ENCODE results near the gene APOL6. TPM values are rescaled to one million over a fixed set of nuclear protein-coding genes. Genes with fewer than 3 reads are reported as not detected.

APOL6 gene
- total and polyA plus RNA-seq, 2 donors (not counting 3 experiments of a cell fraction or from before 2014, with no cell fraction given): 0.33 to 3.0 TPM

DNA sequence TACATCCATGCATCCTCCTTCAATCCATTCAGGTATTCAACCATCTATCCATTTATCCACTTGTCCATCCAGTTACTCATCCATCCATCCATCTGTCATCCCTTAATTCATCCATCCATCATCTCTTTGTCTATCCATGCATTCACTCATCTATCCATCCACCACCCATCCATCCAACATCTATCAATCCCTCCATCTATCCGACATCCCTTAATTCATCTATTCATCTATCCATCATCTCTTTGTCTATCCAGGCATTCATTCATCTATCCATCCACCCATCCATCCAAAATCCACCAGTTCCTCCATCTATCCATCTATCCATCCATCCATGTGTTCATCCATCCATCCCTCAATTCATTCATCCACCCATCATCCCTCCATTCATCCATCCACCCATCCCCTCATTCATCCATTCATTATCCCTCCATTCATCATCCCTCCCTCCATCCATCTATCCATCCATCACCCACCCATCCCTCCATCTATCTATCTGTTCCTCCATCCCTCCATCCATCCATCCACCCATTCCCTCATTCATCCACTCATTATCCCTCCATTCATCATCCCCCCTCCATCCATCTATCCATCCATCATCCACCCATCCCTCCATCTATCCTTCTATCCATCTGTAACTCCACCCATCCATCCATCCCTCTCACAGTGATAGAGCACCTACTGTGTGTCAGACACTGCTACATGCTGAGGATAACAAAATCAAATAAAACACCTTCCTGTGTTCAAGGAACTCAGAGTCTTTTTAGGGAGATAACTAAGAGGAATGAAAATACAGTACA lies 29.6 kb upstream of the APOL6 start:
- H3K27me3 ChIP-seq (ENCODE audit: control insufficient read depth in 2 of 2, insufficient read depth in 2 of 2, low read length in 2 of 2): peaks cover 10 to 15% of the 10 kb centered on the region in 2 experiments
- H3K27ac ChIP-seq (ENCODE audit: insufficient read depth, low read depth, low read length): no peak overlapping the region
- no peaks in the 10 kb centered on the region for H3K4me1 ChIP-seq (ENCODE audit: control insufficient read depth, extremely low read depth, insufficient read depth, low read length)
- dilution Hi-C loops (cut with MboI; ENCODE audit: extremely low pct_ligation_motif_present, low sequenced_read_pairs) (no loop called here), intact Hi-C loops (cut with micrococcal nuclease) (no loop called here)
- H3K4me3 ChIP-seq (replicated peaks in 1 of 3; ENCODE audit: insufficient read depth in 1 of 3, low read depth in 1 of 3, low read length in 3 of 3): no peak overlapping the region
- POLR2A ChIA-PET: no interaction called here
- no peak overlapping the region for H3K9ac ChIP-seq (replicated peaks; ENCODE audit: extremely low read depth, insufficient read depth, low read length)
- no peak overlapping the region for H2AFZ ChIP-seq (ENCODE audit: low read depth, low read length)
- H3K9me3 ChIP-seq (replicated peaks; ENCODE audit: control insufficient read depth, insufficient read depth, low read length): no peaks in the 10 kb centered on the region
- TF ChIP-seq MYC (IDR thresholded peaks at IDR 0.05; ENCODE audit: low read depth, low read length) (no peak), FOS (IDR thresholded peaks at IDR 0.05; ENCODE audit: borderline replicate concordance, insufficient read depth, low read length) (no peak), EZH2 (IDR thresholded peaks at IDR 0.05; ENCODE audit: borderline replicate concordance, low read depth, low read length, severe bottlenecking) (no peak), POLR2A (IDR thresholded peaks at IDR 0.05; ENCODE audit: low read depth, low read length) (no peak), GATA2 (IDR thresholded peaks at IDR 0.05; ENCODE audit: insufficient read depth, insufficient read length, low read depth, low read length) (no peak), JUN (IDR thresholded peaks at IDR 0.05; ENCODE audit: borderline replicate concordance, insufficient read depth, insufficient read length, low read depth) (no peak), POLR2AphosphoS5 (IDR thresholded peaks at IDR 0.05; ENCODE audit: insufficient read depth, low read depth, low read length) (no peak)
- TF ChIP-seq, protein P1, sequence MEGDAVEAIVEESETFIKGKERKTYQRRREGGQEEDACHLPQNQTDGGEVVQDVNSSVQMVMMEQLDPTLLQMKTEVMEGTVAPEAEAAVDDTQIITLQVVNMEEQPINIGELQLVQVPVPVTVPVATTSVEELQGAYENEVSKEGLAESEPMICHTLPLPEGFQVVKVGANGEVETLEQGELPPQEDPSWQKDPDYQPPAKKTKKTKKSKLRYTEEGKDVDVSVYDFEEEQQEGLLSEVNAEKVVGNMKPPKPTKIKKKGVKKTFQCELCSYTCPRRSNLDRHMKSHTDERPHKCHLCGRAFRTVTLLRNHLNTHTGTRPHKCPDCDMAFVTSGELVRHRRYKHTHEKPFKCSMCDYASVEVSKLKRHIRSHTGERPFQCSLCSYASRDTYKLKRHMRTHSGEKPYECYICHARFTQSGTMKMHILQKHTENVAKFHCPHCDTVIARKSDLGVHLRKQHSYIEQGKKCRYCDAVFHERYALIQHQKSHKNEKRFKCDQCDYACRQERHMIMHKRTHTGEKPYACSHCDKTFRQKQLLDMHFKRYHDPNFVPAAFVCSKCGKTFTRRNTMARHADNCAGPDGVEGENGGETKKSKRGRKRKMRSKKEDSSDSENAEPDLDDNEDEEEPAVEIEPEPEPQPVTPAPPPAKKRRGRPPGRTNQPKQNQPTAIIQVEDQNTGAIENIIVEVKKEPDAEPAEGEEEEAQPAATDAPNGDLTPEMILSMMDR (IDR thresholded peaks at IDR 0.05; ENCODE audit: extremely low read depth in 1 of 2, insufficient read depth in 1 of 2, low read depth in 1 of 2, low read length in 2 of 2): no peak
- TF ChIP-seq, protein P2, sequence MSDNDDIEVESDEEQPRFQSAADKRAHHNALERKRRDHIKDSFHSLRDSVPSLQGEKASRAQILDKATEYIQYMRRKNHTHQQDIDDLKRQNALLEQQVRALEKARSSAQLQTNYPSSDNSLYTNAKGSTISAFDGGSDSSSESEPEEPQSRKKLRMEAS (IDR thresholded peaks at IDR 0.05; ENCODE audit: insufficient read depth, insufficient read length): no peak
- DNase-seq (ENCODE audit: low read depth, low spot score) (no peak), FAIRE-seq (no peak)
- no peaks in the 10 kb centered on the region for H3K36me3 ChIP-seq (ENCODE audit: control insufficient read depth in 2 of 2, extremely low read depth in 1 of 2, insufficient read depth in 2 of 2, low read length in 2 of 2)
- no peak overlapping the region for H3K4me2 ChIP-seq (ENCODE audit: insufficient read depth, low read length)
- H3K79me2 ChIP-seq (ENCODE audit: control insufficient read depth, insufficient read depth, low read length): no peaks in the 10 kb centered on the region
- no TSS peak for BruUV-seq (replicated peaks)
- CTCF ChIA-PET: interaction anchor here (0.6 to 3.7 kb wide), 4 partner anchors 187 to 554 kb away, joined by 3 to 40 read pairs (median 7); no protein-coding TSS in a partner anchor
- H4K20me1 ChIP-seq (replicated peaks; ENCODE audit: control insufficient read depth, extremely low read depth, insufficient read depth, low read length): no peaks in the 10 kb centered on the region
- H3K9me1 ChIP-seq (replicated peaks; ENCODE audit: control insufficient read depth, extremely low read depth, insufficient read depth, low read length): no peaks in the 10 kb centered on the region
